Astrocyte (in vitro differentiated cells and primary cell): ENCODE data around the gene CORO2A. TPM values are rescaled to one million over a fixed set of nuclear protein-coding genes. Genes with fewer than 3 reads are reported as not detected.

Experiments
- DNase-seq: peaks from one replicate; pipeline ENCODE4 v3.0.0-alpha.2; 2010; ENCODE audit warnings: low read depth
- FAIRE-seq: peaks from 2 replicates; lab custom pipeline; 2011; peaks lifted over from hg19 to GRCh38; lab: Jason Lieb, UNC
- H2AFZ ChIP-seq: 2 replicates; pipeline ENCODE4 v1.6.0; 2012; ENCODE audit warnings: low read depth, low read length, inconsistent platforms
- H3K27ac ChIP-seq: 2 replicates; pipeline ENCODE4 v1.5.1; 2011; ENCODE audit warnings: low read depth, low read length, inconsistent platforms
- H3K27me3 ChIP-seq: 2 replicates; pipeline ENCODE4 v1.6.0; 2011; ENCODE audit warnings: low read length, inconsistent platforms; ENCODE audit not compliant: insufficient read depth
- H3K36me3 ChIP-seq: 2 replicates; pipeline ENCODE4 v1.5.1; 2011; ENCODE audit warnings: low read length, inconsistent platforms; ENCODE audit not compliant: insufficient read depth
- H3K4me1 ChIP-seq: 2 replicates; pipeline ENCODE4 v1.5.1; 2011; ENCODE audit warnings: low read length, inconsistent platforms; ENCODE audit not compliant: insufficient read depth
- H3K4me2 ChIP-seq: 2 replicates; pipeline ENCODE4 v1.6.0; 2012; ENCODE audit warnings: low read length, inconsistent platforms
- H3K4me3 ChIP-seq: 2 replicates; pipeline ENCODE4 v1.5.1; 2011; ENCODE audit warnings: low read depth, mild to moderate bottlenecking, low read length, inconsistent platforms; ENCODE audit not compliant: insufficient read depth
- H3K79me2 ChIP-seq: 2 replicates; pipeline ENCODE4 v1.6.0; 2012; ENCODE audit warnings: mild to moderate bottlenecking, low read length, inconsistent platforms; ENCODE audit not compliant: insufficient read depth
- H3K9ac ChIP-seq: 2 replicates; pipeline ENCODE4 v1.6.0; 2012; ENCODE audit warnings: mild to moderate bottlenecking, low read length, inconsistent platforms
- H3K9me3 ChIP-seq: 2 replicates; pipeline ENCODE4 v1.5.1; 2012; ENCODE audit warnings: low read depth, mild to moderate bottlenecking, low read length, inconsistent platforms; ENCODE audit not compliant: insufficient read depth
- H4K20me1 ChIP-seq: 2 replicates; pipeline ENCODE4 v1.6.0; 2012; ENCODE audit warnings: low read length, inconsistent platforms; ENCODE audit not compliant: insufficient read depth
- H3K27ac Mint-ChIP-seq: one replicate; pipeline ENCODE4 v1.8.0; 2021; ENCODE audit warnings: mild to moderate bottlenecking, mixed read lengths; ENCODE audit not compliant: unreplicated experiment
- H3K27me3 Mint-ChIP-seq: one replicate; pipeline ENCODE4 v1.8.0; 2021; ENCODE audit warnings: low read depth, mixed read lengths; ENCODE audit not compliant: unreplicated experiment
- H3K36me3 Mint-ChIP-seq: one replicate; pipeline ENCODE4 v1.8.0; 2021; ENCODE audit warnings: low read depth, mixed read lengths; ENCODE audit not compliant: unreplicated experiment
- H3K4me1 Mint-ChIP-seq: one replicate; pipeline ENCODE4 v1.8.0; 2021; ENCODE audit warnings: low read depth, mixed read lengths; ENCODE audit not compliant: unreplicated experiment
- H3K4me3 Mint-ChIP-seq: one replicate; pipeline ENCODE4 v1.8.0; 2021; ENCODE audit warnings: mild to moderate bottlenecking, moderate library complexity, mixed read lengths; ENCODE audit not compliant: unreplicated experiment
- H3K9me3 Mint-ChIP-seq: one replicate; pipeline ENCODE4 v1.8.0; 2021; ENCODE audit warnings: mild to moderate bottlenecking, mixed read lengths; ENCODE audit not compliant: unreplicated experiment
- EZH2 ChIP-seq: IDR thresholded peaks from 2 replicates; pipeline ENCODE4 v1.6.1; 2012; ENCODE audit warnings: mild to moderate bottlenecking, low read length, inconsistent platforms; ENCODE audit not compliant: insufficient read depth
- microRNA-seq: library from miRNA; unstranded; fragments of <30 nt; microRNA quantifications from one replicate; pipeline ENCODE4 v1.2.0, GENCODE V29; 2020
- total RNA-seq: library from RNA; stranded (reverse); gene quantifications from 2 replicates; pipeline ENCODE4 v1.2.1, GENCODE V29; 2021
- TF ChIP-seq, protein P1 (sequence below): IDR thresholded peaks from 2 replicates; pipeline ENCODE4 v1.5.1; 2011; ENCODE audit warnings: low read depth, mild to moderate bottlenecking, inconsistent platforms, low read length, moderate library complexity; ENCODE audit not compliant: insufficient read depth

CORO2A gene
- total RNA-seq, 1 donor from 2014 or later = 11.1 TPM

DNA sequence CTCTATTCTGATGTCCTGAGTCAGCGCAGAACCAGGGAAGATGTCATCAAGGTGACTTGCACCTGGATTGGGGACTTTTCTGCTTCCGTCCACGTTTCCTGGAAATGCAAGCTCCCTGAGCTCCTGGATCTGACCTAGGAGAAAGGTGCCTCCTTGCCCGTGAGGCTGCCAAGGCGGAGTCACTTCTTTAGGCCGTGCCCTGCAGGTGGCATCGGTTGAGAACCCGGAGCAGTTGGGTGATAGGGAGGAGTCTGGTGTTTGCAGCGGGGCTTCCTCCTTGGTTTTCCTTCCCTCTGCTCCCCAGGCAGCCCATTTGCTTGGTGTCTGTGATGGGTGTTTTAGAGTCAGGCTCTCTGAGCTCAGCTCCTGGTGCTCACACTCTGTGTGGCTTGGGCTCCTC, 120.7 kb downstream of the CORO2A start:
- Histone ChIP-seq H3K4me2 (no peak overlapping the region), H3K9ac (no peak overlapping the region), H2AFZ (no peak overlapping the region), H3K79me2 (peaks cover 30% of the 10 kb centered on the region), H3K27me3 (no peaks in the 10 kb centered on the region), H3K9me3 (no peaks in the 10 kb centered on the region), H3K4me3 (no peak overlapping the region), H3K4me1 (no peaks in the 10 kb centered on the region), H3K27ac (no peak overlapping the region), H3K36me3 (no peaks in the 10 kb centered on the region), H4K20me1 (peaks cover 55% of the 10 kb centered on the region)
- TF ChIP-seq EZH2 = no peak
- TF ChIP-seq, protein P1, sequence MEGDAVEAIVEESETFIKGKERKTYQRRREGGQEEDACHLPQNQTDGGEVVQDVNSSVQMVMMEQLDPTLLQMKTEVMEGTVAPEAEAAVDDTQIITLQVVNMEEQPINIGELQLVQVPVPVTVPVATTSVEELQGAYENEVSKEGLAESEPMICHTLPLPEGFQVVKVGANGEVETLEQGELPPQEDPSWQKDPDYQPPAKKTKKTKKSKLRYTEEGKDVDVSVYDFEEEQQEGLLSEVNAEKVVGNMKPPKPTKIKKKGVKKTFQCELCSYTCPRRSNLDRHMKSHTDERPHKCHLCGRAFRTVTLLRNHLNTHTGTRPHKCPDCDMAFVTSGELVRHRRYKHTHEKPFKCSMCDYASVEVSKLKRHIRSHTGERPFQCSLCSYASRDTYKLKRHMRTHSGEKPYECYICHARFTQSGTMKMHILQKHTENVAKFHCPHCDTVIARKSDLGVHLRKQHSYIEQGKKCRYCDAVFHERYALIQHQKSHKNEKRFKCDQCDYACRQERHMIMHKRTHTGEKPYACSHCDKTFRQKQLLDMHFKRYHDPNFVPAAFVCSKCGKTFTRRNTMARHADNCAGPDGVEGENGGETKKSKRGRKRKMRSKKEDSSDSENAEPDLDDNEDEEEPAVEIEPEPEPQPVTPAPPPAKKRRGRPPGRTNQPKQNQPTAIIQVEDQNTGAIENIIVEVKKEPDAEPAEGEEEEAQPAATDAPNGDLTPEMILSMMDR = no peak
- Mint-ChIP-seq H3K27me3 (no peaks in the 10 kb centered on the region), H3K9me3 (no peaks in the 10 kb centered on the region), H3K36me3 (peaks cover 8% of the 10 kb centered on the region), H3K4me1 (peaks cover 6% of the 10 kb centered on the region), H3K27ac (no peak overlapping the region), H3K4me3 (no peak overlapping the region)
- FAIRE-seq (no peak), DNase-seq (no peak)

Small RNA genes lying within 50 kb of the gene (microRNA-seq; reads per million reads assigned to microRNA genes)
- 0.82 reads per million for gene MIR6854

Other genes starting within 250 kb of the CORO2A start
- gene ANP32B, start 209.3 kb downstream of the CORO2A start, total RNA-seq = 78.3 and 98.5 TPM in 2 replicates
- gene NANS, start 135.9 kb downstream of the CORO2A start, total RNA-seq = 44.4 and 44.5 TPM in 2 replicates
- 34.1 and 37.6 TPM in 2 replicates for gene TRIM14, start 73.4 kb downstream of the CORO2A start, total RNA-seq
- 9.6 and 10.2 TPM in 2 replicates for gene TBC1D2, start 63.0 kb upstream of the CORO2A start, total RNA-seq